ACC112 (cell line): ENCODE measurements around the gene GSN.

ENCODE experiments used
- H2AFZ ChIP-seq: fragments of 200-600 bp; sonication (generic); one replicate; pipeline ENCODE4 v1.6.0; 2017; ENCODE audit warnings: antibody characterized with exemption, low read length; ENCODE audit not compliant: unreplicated experiment
- H3K27ac ChIP-seq: fragments of 200-600 bp; sonication (generic); 2 replicates; pipeline ENCODE4 v1.5.1; 2014; ENCODE audit warnings: low read depth, mild to moderate bottlenecking, antibody characterized with exemption, low read length, moderate library complexity
- H3K27me3 ChIP-seq: fragments of 200-600 bp; sonication (generic); 2 replicates; pipeline ENCODE4 v1.6.1; 2014; ENCODE audit warnings: mild to moderate bottlenecking, antibody characterized with exemption, low read length, moderate library complexity, mixed read lengths; ENCODE audit not compliant: insufficient read depth
- H3K36me3 ChIP-seq: fragments of 200-600 bp; sonication (generic); 2 replicates; pipeline ENCODE4 v1.6.1; 2016; ENCODE audit warnings: mild to moderate bottlenecking, antibody characterized with exemption, low read length, moderate library complexity, mixed read lengths; ENCODE audit not compliant: insufficient read depth
- H3K4me1 ChIP-seq: fragments of 200-600 bp; sonication (generic); one replicate; pipeline ENCODE4 v1.6.1; 2016; ENCODE audit warnings: low read length, mixed read lengths; ENCODE audit not compliant: insufficient read depth, unreplicated experiment, control insufficient read depth
- H3K4me3 ChIP-seq: fragments of 200-600 bp; sonication (generic); 2 replicates; pipeline ENCODE4 v1.5.1; 2014; ENCODE audit warnings: mild to moderate bottlenecking, low read depth, low read length
- H3K79me2 ChIP-seq: fragments of 200-600 bp; sonication (generic); one replicate; pipeline ENCODE4 v1.6.0; 2016; ENCODE audit warnings: low read length; ENCODE audit not compliant: control insufficient read depth, unreplicated experiment, insufficient read depth

The GSN gene

DNA sequence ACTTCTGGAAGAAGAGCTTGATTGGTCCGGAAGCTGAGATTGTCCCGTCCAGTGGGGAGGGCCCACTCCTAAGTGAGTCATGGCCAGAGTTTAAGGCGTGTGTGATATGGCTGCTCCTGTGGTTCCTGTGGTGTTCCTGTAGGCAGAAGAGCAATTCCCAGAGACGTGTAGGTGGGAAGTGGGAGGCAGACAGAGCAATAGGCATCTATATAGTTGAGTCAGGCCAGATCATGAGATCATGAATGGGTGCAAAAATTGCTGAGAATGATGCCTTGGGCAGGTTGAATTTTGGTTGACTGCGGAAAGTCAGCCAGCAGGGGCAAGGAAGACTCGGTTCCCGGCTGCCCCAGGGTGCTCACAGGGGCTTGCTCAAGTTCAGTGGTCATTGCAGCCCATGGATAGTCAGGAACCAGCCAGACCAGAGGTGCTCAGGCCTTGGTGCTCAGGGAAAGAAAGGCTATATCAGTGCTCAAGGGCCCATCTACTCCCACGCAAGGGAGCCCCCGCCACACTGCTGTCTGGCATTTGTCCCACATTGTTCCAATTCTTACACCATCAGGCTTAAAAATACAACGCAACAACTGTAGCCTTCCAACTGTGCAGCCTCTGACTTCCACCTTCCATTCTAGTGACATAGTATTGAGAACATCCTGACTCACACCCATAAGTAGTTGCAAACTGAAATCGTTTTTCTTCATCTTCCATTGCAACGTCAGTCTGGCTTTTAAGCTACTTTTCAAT lies 21.0 kb upstream of the GSN start:
- H3K4me3 ChIP-seq = no peak overlapping the region
- peak overlapping the region; percentile 86 for H2AFZ ChIP-seq
- H3K27me3 ChIP-seq = no peaks in the 10 kb centered on the region
- H3K79me2 ChIP-seq = no peaks in the 10 kb centered on the region
- peak overlapping the region; percentile 60 for H3K27ac ChIP-seq
- H3K4me1 ChIP-seq = peaks cover 26% of the 10 kb centered on the region
- no peaks in the 10 kb centered on the region for H3K36me3 ChIP-seq

DNA sequence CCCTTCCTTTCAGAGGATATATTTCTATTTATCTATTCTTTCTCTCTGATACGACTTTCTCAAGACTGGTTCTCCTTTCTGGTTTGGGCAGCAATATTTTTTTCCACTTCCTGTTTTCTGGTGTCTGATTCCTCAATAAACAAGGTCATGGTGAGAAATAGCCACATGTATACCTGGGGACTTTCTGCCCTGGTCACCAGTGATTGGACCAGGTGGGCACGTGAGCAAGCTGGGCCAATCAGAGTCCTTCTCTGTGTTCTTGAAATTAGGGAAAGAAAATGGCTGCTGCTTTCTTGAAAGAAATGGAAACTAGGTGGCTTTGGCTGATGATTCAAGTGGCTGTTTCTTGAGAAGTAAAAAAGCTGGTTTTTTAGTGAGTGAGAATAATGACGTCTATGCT lies 18.4 kb upstream of the GSN start:
- Histone ChIP-seq H3K79me2 (no peaks in the 10 kb centered on the region), H3K4me1 (peaks cover 15% of the 10 kb centered on the region), H3K27me3 (no peaks in the 10 kb centered on the region), H3K27ac (no peak overlapping the region), H2AFZ (no peak overlapping the region), H3K36me3 (no peaks in the 10 kb centered on the region), H3K4me3 (no peak overlapping the region)

DNA sequence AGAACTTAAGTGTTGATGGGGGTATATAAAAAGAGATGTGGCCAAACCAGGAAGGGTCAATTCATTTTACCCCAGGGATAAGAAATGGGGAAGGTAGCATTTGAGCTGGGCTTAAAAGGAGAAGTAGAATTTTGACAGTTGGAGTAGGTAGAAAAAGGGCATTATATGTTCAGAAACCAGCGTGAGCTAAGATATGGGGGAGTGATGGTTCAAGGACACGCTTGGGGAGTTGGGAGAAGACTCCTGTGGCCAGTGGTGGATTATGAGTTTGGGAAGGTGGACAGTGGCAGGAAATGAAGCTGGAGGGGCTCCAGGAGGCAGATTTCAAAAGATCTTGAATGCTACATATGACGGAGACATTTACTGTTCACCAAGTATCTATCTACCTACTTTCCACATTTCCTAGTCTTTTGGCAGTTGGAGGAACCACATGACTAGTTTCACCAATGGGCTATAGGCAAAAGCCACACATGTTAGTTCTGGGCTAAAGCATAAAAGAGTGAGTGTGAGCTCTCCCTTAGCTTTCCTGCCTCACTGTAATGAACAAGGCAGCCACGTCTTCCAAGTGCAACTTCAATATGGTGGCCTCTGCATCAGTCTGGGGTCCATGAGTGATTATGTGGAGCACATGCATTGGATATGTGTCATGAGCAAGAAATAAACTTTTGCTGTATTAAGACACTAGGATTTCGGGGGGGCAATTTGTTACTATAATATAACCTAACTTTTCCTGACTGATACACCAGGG lies 15.7 kb upstream of the GSN start:
- H2AFZ ChIP-seq = no peak overlapping the region
- no peak overlapping the region for H3K27ac ChIP-seq
- H3K36me3 ChIP-seq = no peaks in the 10 kb centered on the region
- H3K79me2 ChIP-seq = no peaks in the 10 kb centered on the region
- no peaks in the 10 kb centered on the region for H3K27me3 ChIP-seq
- H3K4me1 ChIP-seq = peaks cover 6% of the 10 kb centered on the region
- no peak overlapping the region for H3K4me3 ChIP-seq

DNA sequence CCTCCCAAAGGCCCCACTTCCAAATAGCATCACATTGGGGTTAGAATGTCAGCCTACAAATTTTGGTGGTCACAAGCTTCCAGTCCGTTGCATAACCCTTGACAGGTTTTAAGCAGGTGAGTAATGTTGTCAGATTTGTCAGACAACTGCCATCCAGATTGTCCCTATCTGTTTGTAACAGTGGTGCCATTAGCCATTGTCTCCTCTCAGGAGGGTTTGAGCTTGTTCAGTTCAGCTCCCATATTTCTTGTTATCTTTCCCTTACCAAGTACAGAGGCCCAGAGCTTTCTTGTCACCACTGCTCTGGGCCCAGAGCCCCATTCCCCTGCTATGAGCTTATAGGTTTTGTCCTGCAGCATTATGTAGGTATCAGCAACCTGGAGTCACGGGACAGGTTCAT lies 14.8 kb upstream of the GSN start:
- H3K27ac ChIP-seq = no peak overlapping the region
- H2AFZ ChIP-seq = no peak overlapping the region
- no peaks in the 10 kb centered on the region for H3K36me3 ChIP-seq
- no peaks in the 10 kb centered on the region for H3K79me2 ChIP-seq
- H3K4me1 ChIP-seq = peaks cover 8% of the 10 kb centered on the region
- no peaks in the 10 kb centered on the region for H3K27me3 ChIP-seq
- H3K4me3 ChIP-seq = no peak overlapping the region

DNA sequence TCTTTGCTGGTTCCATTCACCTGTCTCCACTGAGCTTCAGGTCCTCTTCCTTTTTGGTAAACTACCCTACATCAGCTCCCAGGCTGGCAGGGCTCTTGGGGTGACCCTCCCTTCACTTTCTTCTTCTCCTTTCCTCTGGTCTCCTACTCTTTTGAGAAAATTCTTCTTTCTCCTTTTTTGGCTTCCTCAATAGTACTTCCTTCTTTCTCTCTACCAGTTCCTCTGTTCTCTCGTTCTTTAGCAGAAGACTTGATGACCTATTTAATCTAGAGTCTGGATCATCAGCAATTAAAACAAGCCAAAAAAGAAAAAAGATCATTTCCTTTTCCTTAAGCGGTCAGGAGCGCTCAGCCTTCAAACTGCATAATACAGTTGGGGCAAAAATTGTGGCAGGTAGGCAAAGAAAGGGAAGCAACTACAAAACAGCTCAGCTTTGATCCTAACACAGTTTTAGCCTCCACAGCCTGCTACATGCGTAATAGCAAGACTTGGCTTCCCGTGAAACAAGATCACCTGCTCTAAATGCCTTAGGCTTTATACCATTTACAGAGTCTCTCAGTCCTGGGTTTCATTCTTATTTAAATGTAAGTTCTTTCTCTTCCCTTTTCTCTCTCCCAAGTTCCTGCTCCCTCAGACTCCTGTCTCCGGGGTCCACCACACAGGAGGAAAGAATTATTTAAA lies 14.0 kb upstream of the GSN start:
- Histone ChIP-seq H2AFZ (no peak overlapping the region), H3K4me3 (no peak overlapping the region), H3K4me1 (peaks cover 12% of the 10 kb centered on the region)

DNA sequence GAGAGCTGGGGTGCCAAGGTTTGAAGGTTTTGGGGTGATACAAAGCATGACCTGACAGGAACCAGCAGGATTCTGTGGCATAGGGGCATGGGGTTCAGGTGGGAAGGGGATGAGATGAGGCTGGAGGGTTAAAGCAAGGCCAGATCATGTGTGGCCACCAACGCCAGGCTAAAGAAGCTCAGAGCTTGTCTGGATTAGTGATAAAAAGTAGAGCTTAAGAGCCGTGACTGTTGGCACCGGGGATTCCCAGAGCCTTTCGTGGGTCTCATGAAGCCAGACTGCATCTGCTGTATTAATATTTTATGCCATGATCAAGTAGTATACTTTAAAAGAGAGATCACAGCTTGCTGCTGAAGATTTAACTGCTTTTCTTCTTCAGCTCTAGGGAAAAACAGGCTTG lies 8.5 kb upstream of the GSN start:
- no peak overlapping the region for H3K4me3 ChIP-seq
- H2AFZ ChIP-seq = no peak overlapping the region
- H3K4me1 ChIP-seq = peaks cover 26% of the 10 kb centered on the region
- no peak overlapping the region for H3K27ac ChIP-seq
- H3K36me3 ChIP-seq = no peaks in the 10 kb centered on the region
- H3K27me3 ChIP-seq = no peaks in the 10 kb centered on the region
- H3K79me2 ChIP-seq = no peaks in the 10 kb centered on the region

More for the DNA sequence above, 14.0 kb upstream of the GSN start:
- no peak overlapping the region for H3K27ac ChIP-seq
- H3K36me3 ChIP-seq = no peaks in the 10 kb centered on the region
- H3K27me3 ChIP-seq = no peaks in the 10 kb centered on the region
- no peaks in the 10 kb centered on the region for H3K79me2 ChIP-seq

DNA sequence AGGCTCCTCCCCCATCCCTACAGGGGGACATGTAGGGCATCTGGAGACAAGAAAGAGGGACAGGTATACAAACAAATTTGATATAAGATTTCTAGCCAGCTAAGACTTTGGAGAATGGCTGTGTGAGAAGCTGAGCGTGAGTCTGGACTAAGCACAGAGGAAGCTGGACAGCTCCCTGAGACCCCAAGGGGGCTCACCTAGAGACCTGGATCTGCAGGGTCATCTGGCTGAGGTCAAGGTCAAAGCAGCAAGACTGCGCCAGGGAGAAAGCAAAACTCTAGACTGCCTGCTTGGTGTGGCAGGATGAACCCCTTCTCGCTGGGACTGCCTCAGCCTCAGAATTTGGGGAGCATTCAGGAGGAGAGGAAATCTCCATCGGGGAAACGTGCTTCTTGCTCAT lies 8.0 kb upstream of the GSN start:
- H3K27me3 ChIP-seq = no peaks in the 10 kb centered on the region
- H2AFZ ChIP-seq = no peak overlapping the region

DNA sequence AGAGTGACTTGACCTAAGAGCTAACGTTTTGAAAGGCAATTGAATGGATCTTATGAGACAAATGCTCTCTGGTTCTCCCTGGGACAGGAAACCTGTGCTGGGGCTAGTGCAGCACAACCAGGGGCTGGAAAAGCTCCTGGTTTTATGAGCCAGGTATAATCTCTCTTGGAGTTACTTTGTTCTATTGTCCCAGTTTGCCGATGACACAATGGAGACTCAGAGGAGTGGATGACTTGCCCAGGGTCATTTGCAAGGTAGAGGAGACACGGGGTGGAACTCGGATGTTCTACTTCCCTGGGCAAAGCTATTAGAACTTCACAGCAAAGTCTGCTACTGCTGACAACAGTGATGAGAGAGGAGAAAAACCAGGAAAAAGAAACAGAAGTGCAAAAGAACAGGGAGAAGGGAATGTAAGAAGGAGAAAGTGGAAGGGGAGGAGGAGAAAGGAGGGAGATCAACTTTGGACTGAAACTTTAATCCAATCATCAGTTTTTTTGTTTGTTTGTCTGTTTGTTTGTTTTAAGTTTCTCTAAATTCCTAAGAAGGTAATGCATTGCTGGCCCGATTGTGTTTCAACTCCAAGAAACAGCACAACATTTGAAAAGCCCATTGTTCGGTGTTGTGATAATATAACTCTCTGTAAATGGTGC lies 7.4 kb upstream of the GSN start:
- peak overlapping the region; percentile 62 for H2AFZ ChIP-seq
- H3K79me2 ChIP-seq = no peaks in the 10 kb centered on the region
- no peak overlapping the region for H3K27ac ChIP-seq
- H3K4me1 ChIP-seq = peaks cover 26% of the 10 kb centered on the region
- no peak overlapping the region for H3K4me3 ChIP-seq
- H3K36me3 ChIP-seq = no peaks in the 10 kb centered on the region
- no peaks in the 10 kb centered on the region for H3K27me3 ChIP-seq

More for the DNA sequence above, 8.0 kb upstream of the GSN start:
- H3K36me3 ChIP-seq = no peaks in the 10 kb centered on the region
- no peak overlapping the region for H3K4me3 ChIP-seq
- H3K79me2 ChIP-seq = no peaks in the 10 kb centered on the region
- no peak overlapping the region for H3K27ac ChIP-seq
- H3K4me1 ChIP-seq = peaks cover 26% of the 10 kb centered on the region

DNA sequence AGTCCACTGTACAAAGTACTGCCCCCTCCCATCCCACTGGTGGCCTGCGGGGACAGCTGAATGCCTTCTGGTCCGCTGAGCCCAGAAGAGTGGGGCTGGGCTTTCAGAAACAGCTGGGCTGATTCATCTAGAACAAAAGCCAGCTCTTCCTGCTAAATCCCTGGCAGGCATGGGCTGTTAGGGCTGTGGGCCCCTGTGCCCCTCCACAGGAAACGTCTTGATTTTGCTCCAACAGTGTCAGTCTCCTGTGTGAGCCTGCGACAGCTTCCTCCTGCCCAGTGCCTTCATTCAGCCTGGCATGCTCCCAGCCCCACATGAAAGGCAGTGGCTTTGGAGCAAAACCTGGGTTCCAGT lies 6.9 kb upstream of the GSN start:
- H3K79me2 ChIP-seq = no peaks in the 10 kb centered on the region
- H3K4me3 ChIP-seq = no peak overlapping the region
- peak overlapping the region; percentile 62 for H2AFZ ChIP-seq
- no peaks in the 10 kb centered on the region for H3K36me3 ChIP-seq
- no peaks in the 10 kb centered on the region for H3K27me3 ChIP-seq
- H3K4me1 ChIP-seq = peaks cover 26% of the 10 kb centered on the region
- H3K27ac ChIP-seq = no peak overlapping the region

DNA sequence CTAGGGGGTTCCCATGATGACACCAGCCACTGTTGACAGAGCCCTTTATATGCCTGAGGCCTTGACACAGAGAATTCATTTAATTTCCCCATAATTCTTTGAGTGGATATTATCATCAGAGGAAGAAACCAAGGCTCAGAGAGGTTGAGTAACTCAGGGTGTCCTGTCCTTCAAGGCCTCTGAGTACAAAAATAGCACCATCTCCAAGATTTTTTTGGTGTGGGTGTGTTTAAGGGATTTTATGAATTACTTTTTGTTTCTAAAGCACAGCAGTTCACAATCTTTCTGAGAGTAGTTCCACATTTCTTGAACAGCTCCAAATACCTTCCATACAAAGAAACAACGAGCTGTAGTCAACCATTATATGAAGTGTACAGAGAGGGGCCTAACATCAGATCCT lies 6.2 kb upstream of the GSN start:
- Histone ChIP-seq H3K79me2 (no peaks in the 10 kb centered on the region), H2AFZ (no peak overlapping the region), H3K36me3 (no peaks in the 10 kb centered on the region), H3K27me3 (no peaks in the 10 kb centered on the region), H3K4me3 (no peak overlapping the region), H3K4me1 (peaks cover 26% of the 10 kb centered on the region), H3K27ac (no peak overlapping the region)
